IPS DF 19.7 (cell line): ENCODE data around the gene REX1BD.
A peak's percentile ranks its signal among the peaks of the same experiment; 100 is the strongest.

Experiments
- DNase-seq: peaks from one replicate; pipeline ENCODE4 v3.0.0-alpha.2; 2013; ENCODE audit warnings: low read depth, low spot score

Gene REX1BD

GRCh38 chr19:18613589-18614234 lies 25.1 kb downstream of the REX1BD start:
- no peak for DNase-seq

- DNase-seq = no peak
Observed at GRCh38 chr19:18616023-18616422, 27.4 kb downstream of the REX1BD start.

- DNase-seq = no peak
Observed at GRCh38 chr19:18617562-18617961, 29.0 kb downstream of the REX1BD start.

- DNase-seq = no peak
Observed at GRCh38 chr19:18618236-18618635, 29.6 kb downstream of the REX1BD start.

- DNase-seq = no peak
Observed at GRCh38 chr19:18620311-18620710, 31.7 kb downstream of the REX1BD start.

GRCh38 chr19:18620902-18621301 lies 32.3 kb downstream of the REX1BD start:
- DNase-seq = no peak

GRCh38 chr19:18626906-18627305 lies 38.3 kb downstream of the REX1BD start:
- DNase-seq = no peak

GRCh38 chr19:18629166-18630088 lies 40.8 kb downstream of the REX1BD start:
- DNase-seq = no peak

GRCh38 chr19:18633321-18633720 lies 44.7 kb downstream of the REX1BD start:
- no peak for DNase-seq

GRCh38 chr19:18634612-18635297 lies 46.2 kb downstream of the REX1BD start:
- no peak for DNase-seq

GRCh38 chr19:18635831-18636182 lies 47.2 kb downstream of the REX1BD start:
- DNase-seq = no peak

GRCh38 chr19:18636183-18636968 lies 47.8 kb downstream of the REX1BD start:
- DNase-seq = peak; percentile 80

- no peak for DNase-seq
Observed at GRCh38 chr19:18636969-18637629, 48.5 kb downstream of the REX1BD start, which contains the start of gene KLHL26. TSS of gene KLHL26 (plus strand) at chr19:18637028. CDS start at chr19:18637055, 27 bp downstream.

- DNase-seq = no peak
Observed at GRCh38 chr19:18637673-18638630, 49.4 kb downstream of the REX1BD start.

GRCh38 chr19:18639706-18640243 lies 51.2 kb downstream of the REX1BD start:
- no peak for DNase-seq
